Fibroblast of skin of left biceps (primary cell): ENCODE measurements around the gene HEPACAM.

ENCODE experiments used
- DNase-seq, 2 experiments: peaks; one replicate each; pipeline ENCODE4 v3.0.0-alpha.2; 2013; ENCODE audit warnings: low read depth in 2 of 2

The HEPACAM gene

GRCh38 chr11:124943254-124943616 lies 7.4 kb upstream of the HEPACAM start:
- no peak for DNase-seq

DNA sequence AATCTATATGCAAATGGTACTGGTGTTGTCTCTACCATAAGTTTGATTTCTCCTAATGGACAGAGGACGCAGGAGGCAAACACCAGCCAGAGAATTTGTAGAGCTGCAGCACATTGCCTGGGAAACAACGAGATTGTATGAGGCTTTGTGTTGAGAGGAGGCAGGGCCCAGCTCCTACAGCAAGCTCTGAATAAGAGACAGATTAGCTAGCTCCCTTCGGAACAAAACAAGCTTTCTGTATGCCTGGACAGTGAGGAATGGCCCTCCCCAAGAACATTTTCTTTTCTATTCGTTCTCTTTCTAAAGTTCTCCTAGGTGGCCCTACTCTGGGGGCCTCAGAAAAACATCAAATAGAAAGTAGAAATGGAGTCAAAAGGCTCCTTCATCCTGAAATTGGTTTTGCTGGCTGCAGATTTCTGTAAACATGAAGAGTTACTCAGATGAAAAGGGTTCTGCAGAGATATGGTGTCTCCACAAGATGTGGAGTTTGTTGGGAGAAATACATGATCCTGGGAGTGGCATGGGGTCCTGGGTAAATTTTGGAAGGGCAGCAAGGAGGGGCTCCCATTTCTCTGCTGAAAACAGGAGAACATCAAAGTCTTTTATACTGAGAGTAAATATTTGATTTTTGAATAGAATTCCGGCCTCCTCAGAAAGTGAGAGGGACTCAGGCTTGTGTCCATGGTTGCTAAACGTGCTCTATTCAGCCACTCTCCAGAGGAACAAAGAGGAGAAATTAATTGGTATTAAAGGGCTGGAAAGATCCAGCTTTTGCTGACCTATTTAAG lies 6.8 kb upstream of the HEPACAM start:
- DNase-seq = no peak

DNA sequence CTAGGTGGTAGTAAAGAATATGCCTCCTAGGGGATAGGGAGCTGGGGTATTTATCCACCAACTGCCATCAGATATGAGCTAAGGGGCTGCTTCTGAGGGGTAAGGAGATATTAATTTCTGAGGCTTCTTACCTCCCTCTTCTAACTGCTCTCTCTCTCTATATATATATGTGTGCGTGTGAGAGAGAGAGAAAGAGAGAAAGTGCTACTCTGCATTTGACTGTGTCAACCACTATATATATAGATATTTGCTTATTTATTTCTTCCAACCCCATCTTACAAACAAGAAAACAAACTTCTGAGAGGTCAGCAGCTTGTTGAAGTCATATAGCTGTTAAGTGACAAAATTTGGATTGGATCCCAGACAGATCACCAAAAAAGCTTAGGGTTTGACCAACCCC lies 5.9 kb upstream of the HEPACAM start:
- no peak for DNase-seq

DNA sequence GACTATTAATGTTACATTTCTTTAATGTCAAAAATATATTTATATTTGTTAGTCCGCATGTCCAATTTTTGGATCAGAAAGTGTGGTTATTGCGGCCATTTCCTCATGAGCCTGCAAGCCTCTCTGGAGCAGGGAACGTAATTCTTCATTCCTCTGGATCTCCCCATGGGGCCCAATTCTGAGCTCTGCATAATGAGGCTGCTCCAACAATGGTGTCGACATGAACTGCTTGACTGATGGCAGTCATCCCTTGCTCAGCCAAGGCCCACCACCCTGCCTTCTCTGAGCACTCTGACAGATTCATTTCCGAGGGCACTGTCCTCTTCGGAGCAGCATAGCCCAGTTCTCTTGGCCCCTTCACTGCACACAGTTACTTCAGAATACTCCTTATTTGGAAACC lies 3.1 kb upstream of the HEPACAM start:
- no peak for DNase-seq

- DNase-seq = no peak
Measured at GRCh38 chr11:124938206-124938765, 2.4 kb upstream of the HEPACAM start.

DNA sequence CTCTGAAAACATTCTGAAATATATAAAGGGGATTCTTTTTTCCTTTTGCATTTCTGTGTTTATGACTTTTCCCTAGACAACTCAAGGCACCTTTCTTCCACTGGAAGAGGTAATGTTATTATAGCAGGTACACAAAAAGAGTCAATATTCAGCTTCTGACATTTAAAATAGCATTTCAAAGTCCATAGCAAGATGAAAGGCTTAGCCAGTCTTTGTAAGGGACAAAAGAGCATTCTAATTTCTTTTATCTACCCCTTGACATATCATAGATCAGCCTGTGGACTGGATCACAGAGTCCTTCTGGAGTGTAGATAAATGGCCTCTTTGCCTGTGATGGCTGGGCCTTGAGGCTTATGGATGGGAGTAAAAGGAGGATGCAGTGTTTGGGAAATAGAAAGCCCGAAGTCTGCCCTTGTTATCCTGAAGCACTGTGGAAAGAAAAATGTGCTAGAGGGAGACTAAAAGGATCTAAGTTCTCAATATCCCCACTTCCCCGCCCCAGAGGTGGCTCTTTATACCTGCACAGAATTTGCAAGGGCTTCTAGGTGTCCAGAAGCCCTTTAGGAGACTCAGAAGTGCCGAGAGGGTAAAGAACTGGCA lies 1.6 kb upstream of the HEPACAM start:
- no peak for DNase-seq

- peak; percentile 43 to 51 for DNase-seq
Measured at GRCh38 chr11:124934862-124935547, 842 bp downstream of the HEPACAM start.

DNA sequence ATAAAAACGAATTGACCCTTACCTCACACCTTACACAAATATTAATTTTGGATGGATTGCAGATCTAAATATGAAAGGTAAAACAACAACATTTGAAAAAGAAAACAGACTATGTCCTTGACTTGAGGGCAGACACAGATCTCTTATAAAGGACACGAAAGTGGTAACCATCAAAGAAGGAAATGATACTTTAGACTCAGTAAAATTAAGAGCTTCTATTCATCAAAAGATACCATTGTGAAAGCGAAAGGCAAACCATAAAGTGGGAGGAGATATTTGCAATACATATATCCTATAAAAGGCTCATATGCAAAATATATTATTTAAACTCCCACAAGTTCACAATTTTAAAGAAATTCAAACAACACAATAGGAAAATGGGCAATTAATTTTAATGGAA lies 5.0 kb downstream of the HEPACAM start:
- no peak for DNase-seq

GRCh38 chr11:124928942-124929665 lies 6.7 kb downstream of the HEPACAM start:
- no peak for DNase-seq

DNA sequence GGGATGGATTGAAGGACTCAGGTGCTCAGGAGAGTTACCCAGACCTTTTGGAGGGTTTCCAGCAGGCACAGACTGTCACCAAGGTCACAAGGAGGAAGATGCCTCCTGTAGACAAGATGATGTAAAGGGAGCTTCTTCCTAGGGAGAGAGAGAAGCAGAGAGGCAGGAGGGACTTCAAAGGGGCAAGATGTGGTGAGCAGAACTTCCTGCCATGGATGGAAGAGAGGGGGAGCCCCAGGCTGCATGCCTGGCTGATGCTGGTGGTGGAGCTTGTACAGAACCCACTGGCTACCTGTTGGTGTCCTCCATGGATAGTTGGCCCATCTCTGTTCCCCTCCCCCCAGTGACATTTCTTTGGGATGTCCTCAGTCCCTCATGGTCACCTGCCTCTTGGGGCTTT lies 12.6 kb downstream of the HEPACAM start:
- DNase-seq = no peak

GRCh38 chr11:124922831-124923230 lies 13.0 kb downstream of the HEPACAM start:
- DNase-seq = no peak

DNA sequence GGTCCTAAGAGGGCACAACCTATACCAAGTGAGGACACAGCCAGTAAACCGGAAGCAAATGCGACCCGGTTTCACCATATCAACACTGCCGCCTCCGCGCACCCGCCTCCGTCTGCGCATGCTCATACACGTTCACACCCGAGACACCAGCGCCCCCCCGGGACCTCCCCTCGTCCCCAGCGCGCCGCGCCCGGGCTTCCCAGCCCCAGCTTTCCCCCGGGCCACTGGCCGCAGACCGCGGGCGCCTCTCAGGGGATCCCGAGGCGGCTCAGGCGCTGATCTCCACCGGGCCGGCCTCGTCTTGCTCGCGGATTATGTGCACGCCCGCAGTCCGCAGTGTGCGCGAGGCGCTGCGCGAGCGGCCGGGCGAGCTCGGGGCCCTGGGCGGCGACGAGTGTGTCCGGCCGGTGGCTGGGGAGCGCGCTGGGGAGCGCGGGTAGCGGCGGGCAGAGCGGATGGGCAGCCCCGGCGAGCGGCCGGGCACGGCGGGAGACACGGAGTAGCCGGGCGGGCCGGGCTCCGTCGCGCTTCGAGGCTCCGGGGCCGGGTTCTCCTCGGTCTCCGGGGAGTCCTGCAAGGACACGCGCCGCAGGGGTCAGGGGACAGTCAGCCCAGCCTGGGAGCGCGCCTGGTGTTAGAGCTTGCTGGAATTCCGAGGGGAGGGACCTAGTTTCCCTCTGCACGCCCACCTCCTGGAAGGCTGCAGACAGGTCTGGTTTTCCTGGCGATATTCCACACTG lies 14.8 kb downstream of the HEPACAM start:
- DNase-seq = no peak

DNA sequence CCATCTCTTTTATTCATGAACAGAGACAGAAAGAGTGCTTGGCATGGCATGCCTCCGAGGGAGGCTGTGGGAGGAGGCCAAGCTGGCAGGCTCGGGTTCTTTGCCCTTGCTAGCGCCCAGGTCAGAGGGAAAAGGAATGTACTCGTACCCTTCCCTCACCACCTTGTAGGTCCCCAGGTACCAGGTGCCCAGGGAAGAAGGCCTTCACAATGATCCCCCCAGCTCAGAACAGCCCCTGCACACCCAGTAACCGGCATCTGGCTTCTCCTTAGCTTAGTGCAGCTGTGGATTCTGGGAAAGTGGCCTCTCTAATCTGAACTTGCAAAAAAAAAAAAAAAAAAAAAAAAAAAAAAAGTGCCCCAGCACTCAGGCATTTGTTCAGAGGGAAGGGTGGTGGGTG lies 15.5 kb downstream of the HEPACAM start:
- DNase-seq = no peak

GRCh38 chr11:124919898-124920297 lies 15.9 kb downstream of the HEPACAM start:
- no peak for DNase-seq

DNA sequence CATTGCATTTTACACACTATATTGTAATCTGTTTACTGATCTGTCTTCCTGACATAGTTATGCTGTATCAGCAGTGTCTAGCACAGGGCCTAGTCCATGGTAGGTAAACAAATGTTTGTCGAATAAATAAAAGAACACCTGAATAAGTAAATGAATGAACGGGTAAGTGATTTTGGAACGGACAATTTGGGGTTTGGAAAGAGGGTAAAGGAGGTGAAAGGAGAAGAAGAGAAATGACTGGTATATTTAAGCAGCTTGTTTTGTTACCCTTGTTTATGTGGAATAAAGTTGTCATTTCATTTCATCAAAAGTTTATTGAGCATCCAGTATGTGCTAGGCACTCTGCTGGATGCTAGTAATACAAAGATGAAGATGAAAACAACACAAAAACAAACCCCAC lies 16.9 kb downstream of the HEPACAM start, which contains the start of gene HEPN1:
Gene HEPN1, plus strand, starts transcription at position 301 of the 400 bp plus-strand sequence.
- no peak for DNase-seq

DNA sequence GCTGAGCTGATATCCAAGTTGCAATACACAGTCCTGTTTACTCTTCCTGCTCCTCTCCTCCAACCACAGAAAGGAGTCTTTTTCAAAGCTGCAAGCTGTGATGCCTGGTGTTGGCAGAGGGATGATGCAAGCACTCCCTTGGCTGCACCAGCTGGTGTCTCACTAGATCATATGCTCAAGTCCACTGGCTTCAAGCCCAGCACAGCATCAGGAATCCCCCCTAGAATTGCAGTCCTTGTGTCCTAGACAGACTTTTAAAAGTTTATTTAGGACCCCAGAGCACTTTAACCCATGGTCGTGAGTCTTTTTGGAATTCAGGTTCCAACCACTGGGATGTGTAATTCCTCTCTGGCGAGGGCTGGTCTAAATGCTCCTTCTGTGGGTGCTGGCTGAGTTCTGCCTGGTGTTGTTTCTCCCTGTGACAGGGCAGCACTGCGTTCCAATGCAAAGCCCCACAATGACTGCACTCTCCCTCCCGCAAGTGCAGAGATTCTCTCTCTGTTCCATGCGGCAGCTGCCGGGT lies 18.7 kb downstream of the HEPACAM start:
- no peak for DNase-seq

- no peak for DNase-seq
Measured at GRCh38 chr11:124916370-124916710, 19.5 kb downstream of the HEPACAM start.

- no peak for DNase-seq
Measured at GRCh38 chr11:124915541-124916369, 20.1 kb downstream of the HEPACAM start.

DNA sequence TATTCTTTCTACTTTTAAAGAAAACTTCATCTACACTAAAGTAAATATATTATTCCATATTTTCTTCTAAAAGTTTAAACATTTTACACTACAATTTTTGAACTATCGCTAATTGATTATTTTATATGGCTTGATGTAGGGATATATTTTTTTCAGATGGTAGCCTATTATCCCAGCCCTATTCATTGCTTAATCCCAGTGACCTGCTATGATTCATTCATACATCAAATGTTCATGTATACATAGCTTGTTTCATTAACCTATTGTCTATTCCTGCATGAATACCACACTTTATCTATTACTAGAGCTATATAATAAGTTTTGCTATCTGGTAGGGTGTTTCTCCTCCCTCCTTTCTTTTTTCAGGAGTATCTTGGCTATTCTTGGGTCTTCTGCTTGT lies 33.2 kb downstream of the HEPACAM start:
- DNase-seq = no peak

DNA sequence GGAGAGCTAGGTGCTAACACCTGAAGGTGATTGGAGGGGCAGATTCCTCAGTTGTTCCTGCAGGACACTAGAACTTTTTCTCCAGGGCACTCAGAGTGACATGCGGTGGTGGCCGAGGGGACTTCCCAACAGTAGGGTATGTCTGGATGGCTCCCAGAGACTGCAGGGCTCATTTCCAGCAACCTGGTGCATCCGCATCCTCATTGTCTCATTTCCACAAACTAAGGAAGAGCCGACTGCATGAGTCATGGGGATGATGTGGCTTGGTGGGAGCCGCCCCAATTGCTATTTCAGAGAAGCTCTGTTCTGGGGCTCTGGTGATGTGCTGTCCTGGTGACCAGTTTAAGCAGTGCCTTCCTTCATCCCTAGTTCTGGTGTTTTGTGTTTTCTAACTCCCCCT lies 35.4 kb downstream of the HEPACAM start:
- peak; percentile 74 to 76 for DNase-seq
